Naive thymus-derived CD8-positive, alpha-beta T cell (primary cell): Measurements from ENCODE around the gene PGPEP1. TPM values are rescaled to one million over a fixed set of nuclear protein-coding genes. Genes with fewer than 3 reads are reported as not detected.

ENCODE experiments used
- ATAC-seq, 2 donors: fragments of 150-1000 bp; cut with Tn5 transposase in 1 of 2; sonication (Bioruptor Pico), chemical (Tn5 transposase) in 1 of 2; 1 replicate in 1 of 2; 2 replicates in 1 of 2; pipeline ENCODE4 v1.10.0; 2021; ENCODE audit warnings: mild to moderate bottlenecking in 2 of 2, moderate library complexity in 2 of 2
- POLR2A ChIA-PET: fragments of 350-600 bp; sonication (Branson Sonifier 250); formaldehyde crosslinking; loops from one replicate; lab custom pipeline; 2021; ENCODE audit warnings: antibody characterized with exemption; lab: Charles Lee
- DNase-seq, 10 donors: peaks; one replicate each; pipeline versions ENCODE4 v3.0.0 to v3.0.0-alpha.2; 2020 to 2022
- H3K27ac Mint-ChIP-seq, 10 donors: one replicate each; pipeline ENCODE4 v1.8.0; 2020 to 2022; ENCODE audit warnings: mild to moderate bottlenecking in 10 of 10, mixed read lengths in 10 of 10, moderate library complexity in 4 of 10, inconsistent platforms in 1 of 10
- H3K27me3 Mint-ChIP-seq, 5 donors: one replicate each; pipeline ENCODE4 v1.8.0; 2021 to 2022; ENCODE audit warnings: mixed read lengths in 5 of 5
- H3K36me3 Mint-ChIP-seq, 3 donors: one replicate each; pipeline ENCODE4 v1.8.0; 2020 to 2022; ENCODE audit warnings: mixed read lengths in 3 of 3, mild to moderate bottlenecking in 2 of 3, inconsistent platforms in 1 of 3
- H3K4me1 Mint-ChIP-seq, 4 donors: one replicate each; pipeline ENCODE4 v1.8.0; 2021 to 2022; ENCODE audit warnings: mixed read lengths in 4 of 4
- H3K4me3 Mint-ChIP-seq, 10 donors: one replicate each; pipeline ENCODE4 v1.8.0; 2020 to 2022; ENCODE audit warnings: mild to moderate bottlenecking in 10 of 10, mixed read lengths in 10 of 10, moderate library complexity in 6 of 10, inconsistent platforms in 1 of 10
- H3K9me3 Mint-ChIP-seq, 9 donors: one replicate each; pipeline ENCODE4 v1.8.0; 2020 to 2022; ENCODE audit warnings: mixed read lengths in 9 of 9, mild to moderate bottlenecking in 3 of 9, inconsistent platforms in 1 of 9, moderate library complexity in 1 of 9
- polyA plus RNA-seq, 3 donors: library from polyadenylated mRNA; unstranded; fragments of 300-500 nt; fragmentation: Illumina TruSeq; gene quantifications; one replicate each; pipeline ENCODE4 v1.2.3, GENCODE V29; 2021
- total RNA-seq, 8 experiments: library from RNA in 2 of 8; stranded (reverse) in 2 of 8; gene quantifications; one replicate each; pipeline ENCODE4 v1.2.3 and lab custom pipeline; 2021 to 2026

Gene PGPEP1
- total and polyA plus RNA-seq, 5 experiments from 2014 or later: 9.3 to 61.0 (median 11.9) TPM

DNA sequence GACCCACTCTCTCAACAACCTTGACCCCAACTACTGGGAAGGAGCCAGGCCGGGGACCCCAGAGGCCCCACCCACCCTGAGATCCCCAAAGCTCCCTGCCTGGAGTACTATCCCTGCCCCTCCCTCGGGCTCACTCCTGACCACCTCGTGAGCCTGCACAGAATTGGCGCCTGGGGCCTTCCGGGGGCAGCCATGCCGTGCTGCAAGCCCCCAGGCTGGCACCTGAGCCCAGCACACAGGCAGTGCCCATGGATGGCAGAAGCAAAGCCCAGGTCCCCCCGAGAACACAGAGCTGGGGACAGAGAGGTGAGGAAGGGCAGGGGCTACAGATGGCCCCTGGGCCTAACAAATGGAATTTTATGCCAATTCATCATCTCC is 31.5 kb upstream of the PGPEP1 start:
- ATAC-seq: no peak
- Mint-ChIP-seq H3K27ac (peak overlapping the region in 5 of 10 donors; percentile 31 to 98 (median 62)), H3K27me3 (no peaks in the 10 kb centered on the region), H3K4me3 (no peak overlapping the region), H3K36me3 (peaks cover 0 to 27% (median 10%) of the 10 kb centered on the region in 3 donors), H3K9me3 (no peaks in the 10 kb centered on the region), H3K4me1 (peaks cover 20 to 57% (median 36%) of the 10 kb centered on the region in 4 donors)
- no peak for DNase-seq
- POLR2A ChIA-PET: interaction anchor here (1.1 to 34.7 kb wide), 4 partner anchors 9 to 104 kb away, joined by 3 to 2305 read pairs (median 70); partner anchors contain the start of genes IQCN, JUND and LSM4

DNA sequence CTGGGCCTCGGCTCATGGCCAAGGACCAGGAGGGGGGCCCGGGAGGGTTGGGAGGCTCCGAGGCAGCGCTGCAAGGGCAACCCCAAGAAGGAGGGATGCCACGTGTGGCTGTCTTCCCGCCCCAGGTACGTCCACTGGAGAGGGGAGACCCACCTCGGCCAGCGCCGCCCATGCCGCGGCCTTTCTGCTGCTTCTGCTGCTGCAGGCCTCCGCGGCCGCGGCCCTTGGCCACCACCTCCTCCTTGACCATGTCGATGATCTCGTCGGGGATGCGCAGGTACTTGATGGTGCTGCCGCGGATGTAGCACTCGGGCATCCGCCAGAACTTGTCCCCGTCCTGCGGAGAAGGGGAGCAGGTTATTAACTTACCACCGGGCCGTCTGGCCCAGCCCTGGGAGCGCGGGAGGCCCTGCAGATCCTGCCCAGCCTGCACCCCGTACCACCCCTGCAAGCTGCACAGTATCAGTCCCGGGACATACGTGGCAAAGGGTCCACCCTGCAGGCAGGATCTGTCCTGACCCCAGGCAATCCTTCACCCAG is 30.8 kb upstream of the PGPEP1 start:
- Mint-ChIP-seq H3K27ac (peak overlapping the region in 1 of 10 donors; percentile 46), H3K4me3 (no peak overlapping the region), H3K9me3 (no peaks in the 10 kb centered on the region), H3K27me3 (no peaks in the 10 kb centered on the region), H3K4me1 (peaks cover 17 to 57% (median 32%) of the 10 kb centered on the region in 4 donors), H3K36me3 (peaks cover 0 to 32% (median 10%) of the 10 kb centered on the region in 3 donors)
- POLR2A ChIA-PET: interaction anchor here (0.6 to 34.7 kb wide), 7 partner anchors 8 to 105 kb away, joined by 3 to 2305 read pairs (median 35); partner anchors contain the start of genes IQCN, JUND and LSM4
- ATAC-seq (no peak), DNase-seq (no peak)

DNA sequence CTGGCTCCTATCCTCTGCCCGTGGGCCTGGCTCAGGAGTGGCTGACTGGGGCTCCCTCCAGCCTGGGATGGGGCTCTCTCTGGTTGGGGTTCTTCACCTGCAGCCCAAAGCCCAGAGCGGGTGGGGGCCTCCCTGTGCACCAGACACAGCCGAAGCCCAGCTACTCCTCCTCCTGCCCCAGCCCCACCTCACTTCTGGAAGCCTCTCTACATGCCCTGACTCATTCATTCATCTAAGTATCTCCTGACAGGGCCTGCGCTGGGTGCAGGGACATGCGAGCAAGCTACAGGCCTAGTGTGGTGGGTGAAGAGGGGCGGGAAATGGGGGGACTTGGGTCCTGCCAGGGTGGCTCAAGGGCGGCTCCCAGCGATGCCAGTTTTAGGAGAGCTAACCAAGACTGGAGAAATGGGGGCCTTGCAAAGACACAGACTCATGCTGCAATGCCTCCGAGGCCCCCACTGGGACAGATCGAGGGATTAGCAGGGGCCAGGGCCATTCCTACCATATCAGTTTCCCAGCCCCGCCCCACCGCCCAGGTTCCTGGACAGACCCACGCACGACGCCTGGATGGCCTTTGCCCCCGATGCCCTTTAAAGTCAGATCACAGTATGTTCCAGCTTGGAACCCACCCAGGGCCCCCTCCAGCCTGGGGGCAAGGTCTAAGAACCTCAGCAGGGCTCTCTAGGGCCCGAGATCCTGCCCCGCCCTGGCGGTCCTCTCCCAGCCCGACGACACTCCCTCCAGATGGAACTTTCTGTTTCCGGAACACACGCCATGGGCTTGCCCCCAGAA is 30.1 kb upstream of the PGPEP1 start:
- Mint-ChIP-seq H3K27me3 (no peaks in the 10 kb centered on the region), H3K4me3 (no peak overlapping the region), H3K27ac (peak overlapping the region in 8 of 10 donors; percentile 19 to 67 (median 38)), H3K4me1 (peaks cover 12 to 52% (median 26%) of the 10 kb centered on the region in 4 donors), H3K36me3 (peaks cover 0 to 33% (median 10%) of the 10 kb centered on the region in 3 donors), H3K9me3 (no peaks in the 10 kb centered on the region)
- ATAC-seq (no peak), DNase-seq (no peak)
- POLR2A ChIA-PET: interaction anchor here (0.6 to 34.7 kb wide), 6 partner anchors 8 to 106 kb away, joined by 3 to 2305 read pairs (median 4); partner anchors contain the start of genes IQCN, JUND and LSM4

DNA sequence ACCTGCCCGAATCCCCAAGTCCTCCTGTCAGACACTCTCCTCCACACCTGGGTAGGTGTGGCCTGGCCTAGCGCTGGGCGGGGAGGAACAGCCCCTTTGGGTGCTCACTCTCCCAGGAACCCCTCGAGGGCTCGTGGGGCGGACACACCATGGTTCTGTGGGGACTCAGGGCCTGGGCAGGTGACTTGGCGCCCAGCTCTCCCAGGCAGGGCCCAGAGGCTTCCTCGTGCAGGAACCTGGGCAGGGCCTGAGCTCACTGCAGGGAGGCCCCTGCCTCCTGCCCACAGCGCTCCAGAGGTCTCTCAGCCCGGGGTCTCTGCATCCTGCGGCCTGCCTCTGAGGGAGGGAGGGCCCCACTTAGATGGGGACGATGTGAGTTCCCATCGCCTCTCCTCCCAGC is 29.4 kb upstream of the PGPEP1 start:
- Mint-ChIP-seq H3K4me3 (no peak overlapping the region), H3K9me3 (no peaks in the 10 kb centered on the region), H3K27me3 (no peaks in the 10 kb centered on the region), H3K36me3 (peaks cover 0 to 33% (median 10%) of the 10 kb centered on the region in 3 donors), H3K4me1 (peaks cover 12 to 51% (median 23%) of the 10 kb centered on the region in 4 donors), H3K27ac (peak overlapping the region in 4 of 10 donors; percentile 43 to 67 (median 60))
- POLR2A ChIA-PET: interaction anchor here (1.1 to 34.7 kb wide), 4 partner anchors 8 to 27 kb away, joined by 3 to 2305 read pairs (median 20); partner anchors contain the start of genes IQCN, JUND and LSM4
- no peak for ATAC-seq
- DNase-seq: no peak

DNA sequence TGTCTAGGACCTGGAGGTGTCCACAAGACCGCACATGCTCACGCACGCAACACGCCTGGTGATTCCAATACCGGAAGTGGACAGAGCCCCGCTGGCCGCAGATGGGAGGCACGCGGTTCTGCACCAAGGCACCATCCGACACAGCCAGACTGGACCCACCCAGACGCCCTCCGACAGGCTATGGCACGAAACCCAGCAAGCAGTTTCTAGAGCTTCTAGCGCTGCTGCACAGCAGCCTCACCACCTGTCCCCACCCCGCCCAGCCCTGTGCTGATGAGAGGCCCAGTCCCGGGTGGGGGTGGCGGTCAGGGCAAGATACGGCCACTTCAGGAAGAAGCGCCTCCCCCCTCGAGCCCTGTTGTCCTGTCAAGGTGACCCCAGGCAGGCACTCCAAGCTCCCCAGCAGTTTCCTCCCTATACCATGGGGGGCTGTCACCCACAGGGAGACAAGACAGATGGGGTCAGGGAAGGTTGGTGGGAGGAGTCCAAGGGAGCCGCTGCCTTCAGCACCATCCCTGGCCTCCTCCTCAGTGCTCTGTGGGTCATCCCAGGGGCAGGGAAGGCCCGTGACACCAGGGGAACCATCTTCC is 28.8 kb upstream of the PGPEP1 start:
- H3K27ac Mint-ChIP-seq: peak overlapping the region in 1 of 10 donors; percentile 4
- H3K4me1 Mint-ChIP-seq: peaks cover 12 to 48% (median 19%) of the 10 kb centered on the region in 4 donors
- POLR2A ChIA-PET: interaction anchor here (4.8 to 34.7 kb wide), 2 partner anchors 10 to 28 kb away, joined by 35 to 2305 read pairs; partner anchors contain the start of genes IQCN, JUND and LSM4
- H3K9me3 Mint-ChIP-seq: no peaks in the 10 kb centered on the region
- no peak overlapping the region for H3K4me3 Mint-ChIP-seq
- H3K36me3 Mint-ChIP-seq: peaks cover 0 to 33% (median 10%) of the 10 kb centered on the region in 3 donors
- H3K27me3 Mint-ChIP-seq: no peaks in the 10 kb centered on the region
- ATAC-seq (no peak), DNase-seq (no peak)

DNA sequence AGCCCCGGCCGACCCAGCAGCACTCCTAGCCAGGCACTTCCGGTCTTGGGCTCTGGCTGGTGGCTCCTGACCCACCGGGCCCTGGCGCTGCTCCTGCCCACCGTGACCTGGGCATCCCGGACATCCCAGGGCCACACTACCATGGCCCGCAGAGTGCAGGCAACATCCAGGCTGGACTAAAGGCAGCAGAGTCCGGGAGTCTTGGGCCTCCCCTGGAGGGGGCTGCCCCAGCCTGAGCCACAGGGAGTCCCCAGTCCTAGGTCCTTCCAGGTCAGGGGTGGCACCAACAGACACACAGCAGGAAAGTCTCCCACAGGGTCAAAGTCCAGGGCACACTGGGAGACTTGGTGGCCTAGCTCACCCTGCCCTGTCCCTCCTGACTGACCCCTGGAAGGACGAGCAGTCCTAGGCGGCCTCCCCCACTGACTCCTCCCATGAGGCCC is 28.3 kb upstream of the PGPEP1 start:
- ATAC-seq: no peak
- POLR2A ChIA-PET: interaction anchor here (4.8 to 34.7 kb wide), 3 partner anchors 9 to 29 kb away, joined by 35 to 2305 read pairs (median 106); partner anchors contain the start of genes IQCN, JUND and LSM4
- Mint-ChIP-seq H3K4me1 (peaks cover 7 to 45% (median 16%) of the 10 kb centered on the region in 4 donors), H3K9me3 (no peaks in the 10 kb centered on the region), H3K36me3 (peaks cover 0 to 30% (median 7%) of the 10 kb centered on the region in 3 donors), H3K4me3 (no peak overlapping the region), H3K27me3 (no peaks in the 10 kb centered on the region), H3K27ac (no peak overlapping the region)
- no peak for DNase-seq

DNA sequence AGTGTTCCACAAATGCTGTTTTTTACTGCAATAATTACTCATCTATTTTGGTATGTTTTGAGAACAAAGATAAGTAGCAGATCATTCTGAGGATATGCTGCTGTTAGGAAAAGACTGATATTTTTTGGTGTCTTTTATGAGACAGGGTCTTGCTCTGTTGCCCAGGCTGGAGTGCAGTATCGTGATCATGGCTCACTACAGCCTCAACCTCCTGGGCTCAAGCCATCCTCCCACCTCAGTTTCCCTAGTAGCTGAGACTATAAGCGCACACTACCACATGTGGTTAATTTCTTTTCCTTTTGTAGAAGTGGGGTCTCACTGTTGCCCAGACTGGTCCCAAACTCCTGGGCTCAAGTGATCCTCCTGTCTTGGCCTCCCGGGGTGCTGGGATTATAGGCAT is 27.0 kb upstream of the PGPEP1 start:
- Mint-ChIP-seq H3K27me3 (no peaks in the 10 kb centered on the region), H3K4me1 (peaks cover 8 to 48% (median 19%) of the 10 kb centered on the region in 4 donors), H3K27ac (peak overlapping the region in 4 of 10 donors; percentile 22 to 44 (median 26)), H3K36me3 (peaks cover 0 to 26% (median 4%) of the 10 kb centered on the region in 3 donors), H3K9me3 (no peaks in the 10 kb centered on the region), H3K4me3 (no peak overlapping the region)
- DNase-seq (no peak), ATAC-seq (no peak)
- POLR2A ChIA-PET: interaction anchor here (0.5 to 34.7 kb wide), 4 partner anchors 9 to 30 kb away, joined by 3 to 2305 read pairs (median 70); partner anchors contain the start of genes IQCN, JUND and LSM4

DNA sequence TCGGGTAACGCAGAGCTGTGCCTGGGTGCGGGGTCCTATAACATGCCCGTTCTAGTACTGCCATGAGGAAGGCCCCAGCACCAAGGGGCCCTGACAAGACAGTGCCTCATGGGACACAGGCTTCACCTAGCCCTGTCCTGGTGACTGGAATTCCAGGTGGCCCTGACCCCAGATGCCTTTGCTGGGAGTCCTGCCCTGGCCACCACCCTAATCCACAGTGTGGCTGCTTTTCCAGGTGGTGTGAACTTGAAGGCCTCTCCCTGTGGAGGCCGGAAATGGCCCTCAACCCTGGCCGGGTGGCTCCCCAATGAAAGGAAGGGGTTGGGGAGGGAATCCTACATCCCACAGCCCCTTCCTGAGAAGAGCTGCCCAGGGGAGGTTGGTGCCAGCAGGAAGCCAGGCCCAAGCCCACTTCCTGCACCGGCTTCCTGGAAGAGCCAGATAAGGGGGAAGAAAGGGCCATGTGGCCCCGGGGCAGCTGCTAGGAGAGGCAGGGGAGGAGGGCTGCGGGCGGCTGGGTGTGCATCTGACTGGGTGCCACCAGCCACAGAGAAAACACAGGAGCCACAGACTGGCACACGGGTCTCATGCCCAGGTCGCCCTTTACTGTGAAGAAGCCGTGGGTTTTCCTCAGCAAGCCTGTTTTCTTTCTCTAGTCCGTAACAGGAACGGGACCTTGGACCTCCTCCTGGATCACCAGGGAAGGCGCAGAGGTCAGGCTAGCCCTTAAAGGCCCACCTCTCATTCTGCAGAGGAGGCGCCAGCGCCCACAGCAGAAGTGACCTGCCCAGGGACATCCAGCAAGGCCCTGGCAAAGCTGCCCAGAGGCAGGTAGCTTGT is 22.2 kb upstream of the PGPEP1 start:
- H3K9me3 Mint-ChIP-seq: no peaks in the 10 kb centered on the region
- peak overlapping the region; percentile 58 to 85 (median 76) for H3K4me3 Mint-ChIP-seq
- H3K27ac Mint-ChIP-seq: peak overlapping the region; percentile 89 to 95 (median 93)
- POLR2A ChIA-PET: interaction anchor here (0.5 to 34.7 kb wide), 7 partner anchors 8 to 126 kb away, joined by 3 to 2305 read pairs (median 8); partner anchors contain the start of genes IQCN, JUND and MPV17L2
- H3K4me1 Mint-ChIP-seq: peaks cover 27 to 71% (median 59%) of the 10 kb centered on the region in 4 donors
- H3K27me3 Mint-ChIP-seq: no peaks in the 10 kb centered on the region
- H3K36me3 Mint-ChIP-seq: peaks cover 0 to 17% (median 0%) of the 10 kb centered on the region in 3 donors
- peak; percentile 61 to 76 for ATAC-seq
- DNase-seq: peak in 8 of 10 donors; percentile 33 to 73 (median 51)

DNA sequence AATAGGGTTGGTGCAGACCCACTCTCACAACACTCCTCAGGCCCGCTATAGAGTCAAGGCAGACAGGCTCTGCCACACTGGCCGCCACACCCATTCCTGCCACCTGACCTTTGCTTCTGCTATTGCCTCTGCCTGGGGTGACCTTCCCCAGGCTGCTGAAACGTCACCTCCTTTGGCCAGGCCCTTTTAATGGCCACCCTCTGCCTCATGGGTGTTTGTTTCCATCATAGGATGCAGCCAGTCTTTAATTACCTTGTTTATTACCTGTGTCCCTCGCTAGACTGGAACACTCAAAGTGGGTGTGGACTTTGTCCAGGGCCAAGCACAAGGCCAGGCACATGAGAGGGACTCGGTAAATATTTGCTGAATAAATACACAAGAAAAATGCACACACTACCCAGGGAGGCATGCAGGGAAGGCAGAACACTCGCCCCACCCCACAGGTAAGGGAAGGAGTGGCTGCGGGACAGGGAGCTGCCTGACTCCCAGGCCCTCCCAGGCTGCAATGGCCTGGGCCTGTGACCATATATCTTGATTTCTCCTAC is 20.7 kb upstream of the PGPEP1 start:
- no peaks in the 10 kb centered on the region for H3K27me3 Mint-ChIP-seq
- H3K36me3 Mint-ChIP-seq: peaks cover 0 to 8% (median 0%) of the 10 kb centered on the region in 3 donors
- peak in 1 of 10 donors; percentile 30 for DNase-seq
- peak overlapping the region in 9 of 10 donors; percentile 41 to 80 (median 68) for H3K4me3 Mint-ChIP-seq
- ATAC-seq: no peak
- H3K9me3 Mint-ChIP-seq: no peaks in the 10 kb centered on the region
- peaks cover 30 to 75% (median 67%) of the 10 kb centered on the region in 4 donors for H3K4me1 Mint-ChIP-seq
- POLR2A ChIA-PET: interaction anchor here (1.2 to 34.7 kb wide), 7 partner anchors 9 to 127 kb away, joined by 4 to 2305 read pairs (median 81); partner anchors contain the start of genes IQCN, JUND and MPV17L2
- peak overlapping the region; percentile 89 to 95 (median 93) for H3K27ac Mint-ChIP-seq

DNA sequence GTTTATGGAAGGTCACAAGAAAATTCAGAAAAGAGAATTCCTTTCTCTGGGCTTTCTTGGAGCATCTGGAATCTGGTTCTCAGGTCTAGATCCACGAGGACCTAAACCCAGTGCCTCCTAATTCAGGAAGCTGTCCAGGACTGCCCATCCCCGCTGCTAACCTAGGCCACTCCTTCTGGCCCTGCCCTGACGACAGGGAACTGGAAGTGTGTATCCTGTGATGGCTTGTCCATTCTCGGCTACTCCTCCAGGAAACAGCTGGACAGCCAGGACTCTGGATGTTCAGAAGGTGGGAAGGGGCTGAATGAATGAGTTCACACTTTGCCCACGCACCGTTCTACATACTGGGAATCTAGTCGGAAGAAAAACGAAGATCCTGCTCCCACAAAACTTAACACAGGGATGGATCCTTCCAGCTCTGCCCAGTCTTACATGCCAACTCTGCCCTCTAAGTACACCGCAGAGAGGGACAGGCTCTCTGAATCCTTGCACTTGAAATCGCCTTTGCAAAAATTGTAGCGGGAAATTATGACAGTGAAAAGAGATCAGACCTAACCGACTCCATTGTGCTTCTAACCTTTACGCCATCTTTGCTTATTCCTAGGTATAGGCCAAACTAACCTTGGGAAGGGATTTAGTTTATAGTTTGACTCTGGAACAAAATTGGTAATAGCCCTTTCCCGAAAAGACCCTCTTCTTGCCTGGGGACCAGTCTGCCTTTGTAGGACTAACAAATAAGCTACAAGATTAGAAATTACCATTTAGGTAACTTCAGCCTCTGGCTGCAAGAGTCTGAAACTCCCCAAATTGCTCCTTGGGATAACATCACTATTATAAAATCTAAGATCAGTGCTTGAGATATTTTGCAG is 19.3 kb upstream of the PGPEP1 start:
- no peak for ATAC-seq
- H3K27me3 Mint-ChIP-seq: no peaks in the 10 kb centered on the region
- DNase-seq: peak in 1 of 10 donors; percentile 51
- peaks cover 0 to 5% (median 0%) of the 10 kb centered on the region in 3 donors for H3K36me3 Mint-ChIP-seq
- POLR2A ChIA-PET: interaction anchor here (1.0 to 34.7 kb wide), 7 partner anchors 9 to 126 kb away, joined by 3 to 2305 read pairs (median 35); partner anchors contain the start of genes IQCN and JUND
- H3K4me3 Mint-ChIP-seq: peak overlapping the region; percentile 81 to 90 (median 86)
- peak overlapping the region; percentile 89 to 98 (median 96) for H3K27ac Mint-ChIP-seq
- H3K4me1 Mint-ChIP-seq: peaks cover 30 to 68% (median 64%) of the 10 kb centered on the region in 4 donors
- no peaks in the 10 kb centered on the region for H3K9me3 Mint-ChIP-seq
